ENCODE data around the gene ZC3H12D. TPM values are rescaled to one million over a fixed set of nuclear protein-coding genes. Genes with fewer than 3 reads are reported as not detected.

Gene ZC3H12D
- polyA plus RNA-seq, 1 of the 3 experiments (the other 2 are of a cell fraction), result 0.03 TPM

GRCh38 chr6:149440735-149441671 lies 43.8 kb downstream of the ZC3H12D start:
- WGBS (ENCODE audit: low lambda C conversion rate), result 84% methylated on average over 16 of the region's 16 CpGs
- CTCF ChIA-PET, result interaction anchor here (1.0 to 2.2 kb wide), 6 partner anchors 9 to 413 kb away, joined by 3 to 25 read pairs (median 4); no protein-coding TSS in a partner anchor

GRCh38 chr6:149439626-149440025 lies 45.2 kb downstream of the ZC3H12D start:
- Histone ChIP-seq H3K4me3 (ENCODE audit: low read depth in 2 of 2, low read length in 1 of 2) (no peak overlapping the region), H2AFZ (ENCODE audit: low read depth) (peak overlapping the region; percentile 71), H3K9me2 (no peaks in the 10 kb centered on the region), H3K9me3 (no peaks in the 10 kb centered on the region), H3F3A (replicated peaks; ENCODE audit: insufficient read depth) (no peaks in the 10 kb centered on the region), H3K4me2 (peak overlapping the region; percentile 38; the same call in 1 of the 2 replicates), H4K20me1 (ENCODE audit: insufficient read depth) (no peaks in the 10 kb centered on the region), H3K9ac (no peak overlapping the region), H3K79me2 (ENCODE audit: insufficient read depth) (no peaks in the 10 kb centered on the region), H3K27me3 (ENCODE audit: insufficient read depth) (no peaks in the 10 kb centered on the region), H3K4me1 (ENCODE audit: control insufficient read depth in 1 of 2, insufficient read depth in 2 of 2, low read depth in 1 of 2, low read length in 1 of 2) (peaks cover 0 to 3% of the 10 kb centered on the region in 2 experiments; a peak in 1 of 4 replicates), H3K27ac (ENCODE audit: low read depth in 2 of 2, low read length in 1 of 2) (peak overlapping the region in 1 of 2 experiments; percentile 62; a peak in 1 of 4 replicates), H3K36me3 (replicated peaks in 1 of 2; ENCODE audit: control insufficient read depth in 1 of 2, insufficient read depth in 2 of 2, low read length in 1 of 2) (no peaks in the 10 kb centered on the region)
- CTCF ChIA-PET, result no interaction called here
- no peak for DNase-seq
- POLR2A ChIA-PET, result no interaction called here
- WGBS (ENCODE audit: low lambda C conversion rate), result 53% methylated on average over 1 of the region's 1 CpG
- no peak; the same call in 1 of the 2 replicates for TF ChIP-seq NFIC (IDR thresholded peaks at IDR 0.05; ENCODE audit: borderline replicate concordance)
- TF ChIP-seq CTCF (IDR thresholded peaks at IDR 0.05), result no peak
- no peak for TF ChIP-seq PBX3 (IDR thresholded peaks at IDR 0.05)
- TF ChIP-seq SIN3A (IDR thresholded peaks at IDR 0.05; ENCODE audit: borderline replicate concordance, low read depth, low read length), result no peak
- no peak for TF ChIP-seq FOSL2 (IDR thresholded peaks at IDR 0.05; ENCODE audit: borderline replicate concordance, low read depth)

More at GRCh38 chr6:149440735-149441671, 43.8 kb downstream of the ZC3H12D start:
- no peak for DNase-seq
- Histone ChIP-seq H4K20me1 (ENCODE audit: insufficient read depth) (no peaks in the 10 kb centered on the region), H3K27me3 (ENCODE audit: insufficient read depth) (no peaks in the 10 kb centered on the region), H3K9me3 (no peaks in the 10 kb centered on the region), H3K27ac (ENCODE audit: low read depth in 2 of 2, low read length in 1 of 2) (no peak overlapping the region), H3F3A (replicated peaks; ENCODE audit: insufficient read depth) (no peaks in the 10 kb centered on the region), H3K79me2 (ENCODE audit: insufficient read depth) (no peaks in the 10 kb centered on the region), H3K4me2 (no peak overlapping the region), H2AFZ (ENCODE audit: low read depth) (no peak overlapping the region), H3K9me2 (no peaks in the 10 kb centered on the region), H3K36me3 (replicated peaks in 1 of 2; ENCODE audit: control insufficient read depth in 1 of 2, insufficient read depth in 2 of 2, low read length in 1 of 2) (no peaks in the 10 kb centered on the region), H3K9ac (no peak overlapping the region), H3K4me1 (ENCODE audit: control insufficient read depth in 1 of 2, insufficient read depth in 2 of 2, low read depth in 1 of 2, low read length in 1 of 2) (peaks cover 0 to 3% of the 10 kb centered on the region in 2 experiments; a peak in 1 of 4 replicates), H3K4me3 (ENCODE audit: low read depth in 2 of 2, low read length in 1 of 2) (no peak overlapping the region)
- POLR2A ChIA-PET, result no interaction called here
- TF ChIP-seq RXRA (IDR thresholded peaks at IDR 0.05; ENCODE audit: borderline replicate concordance, low read depth), result no peak
- no peak for TF ChIP-seq ELF1 (IDR thresholded peaks at IDR 0.05)
- no peak for TF ChIP-seq RAD21 (IDR thresholded peaks at IDR 0.05; ENCODE audit: low read length)
- peak; percentile 46; the same call in 1 of the 2 replicates for TF ChIP-seq FOSL2 (IDR thresholded peaks at IDR 0.05; ENCODE audit: borderline replicate concordance, low read depth)
- TF ChIP-seq TCF12 (IDR thresholded peaks at IDR 0.05), result peak; percentile 54; the same call in 1 of the 2 replicates
- no peak for TF ChIP-seq POLR2AphosphoS5 (IDR thresholded peaks at IDR 0.05; ENCODE audit: low read depth, low read length)
- TF ChIP-seq JUND (IDR thresholded peaks at IDR 0.05), result 0 out of 2 replicates have a peak, but pooled peaks have one; percentile 8
- TF ChIP-seq PBX3 (IDR thresholded peaks at IDR 0.05), result no peak
- TF ChIP-seq NRF1 (IDR thresholded peaks at IDR 0.05; ENCODE audit: low read depth, low read length), result no peak
- TF ChIP-seq CTCF (IDR thresholded peaks at IDR 0.05), result no peak
- no peak for TF ChIP-seq RFX5 (IDR thresholded peaks at IDR 0.05; ENCODE audit: low read length)
